ENCODE results near the gene PGLYRP2.

Gene PGLYRP2

GRCh38 chr19:15430526-15431120 lies 48.7 kb downstream of the PGLYRP2 start:
- intact Hi-C loops (cut with DNase I) = loop anchor here (5.0 kb wide), 2 partner anchors 53 to 163 kb away; partner anchors contain the start of gene AKAP8

GRCh38 chr19:15429825-15430467 lies 49.4 kb downstream of the PGLYRP2 start:
- intact Hi-C loops (cut with DNase I) = loop anchor here (5.0 kb wide), 2 partner anchors 53 to 163 kb away; partner anchors contain the start of gene AKAP8
- peak in 2 of 10 donors; percentile 60 to 72 for DNase-seq

More at GRCh38 chr19:15430526-15431120, 48.7 kb downstream of the PGLYRP2 start:
- DNase-seq = peak in 2 of 10 donors; percentile 39 to 71

DNA sequence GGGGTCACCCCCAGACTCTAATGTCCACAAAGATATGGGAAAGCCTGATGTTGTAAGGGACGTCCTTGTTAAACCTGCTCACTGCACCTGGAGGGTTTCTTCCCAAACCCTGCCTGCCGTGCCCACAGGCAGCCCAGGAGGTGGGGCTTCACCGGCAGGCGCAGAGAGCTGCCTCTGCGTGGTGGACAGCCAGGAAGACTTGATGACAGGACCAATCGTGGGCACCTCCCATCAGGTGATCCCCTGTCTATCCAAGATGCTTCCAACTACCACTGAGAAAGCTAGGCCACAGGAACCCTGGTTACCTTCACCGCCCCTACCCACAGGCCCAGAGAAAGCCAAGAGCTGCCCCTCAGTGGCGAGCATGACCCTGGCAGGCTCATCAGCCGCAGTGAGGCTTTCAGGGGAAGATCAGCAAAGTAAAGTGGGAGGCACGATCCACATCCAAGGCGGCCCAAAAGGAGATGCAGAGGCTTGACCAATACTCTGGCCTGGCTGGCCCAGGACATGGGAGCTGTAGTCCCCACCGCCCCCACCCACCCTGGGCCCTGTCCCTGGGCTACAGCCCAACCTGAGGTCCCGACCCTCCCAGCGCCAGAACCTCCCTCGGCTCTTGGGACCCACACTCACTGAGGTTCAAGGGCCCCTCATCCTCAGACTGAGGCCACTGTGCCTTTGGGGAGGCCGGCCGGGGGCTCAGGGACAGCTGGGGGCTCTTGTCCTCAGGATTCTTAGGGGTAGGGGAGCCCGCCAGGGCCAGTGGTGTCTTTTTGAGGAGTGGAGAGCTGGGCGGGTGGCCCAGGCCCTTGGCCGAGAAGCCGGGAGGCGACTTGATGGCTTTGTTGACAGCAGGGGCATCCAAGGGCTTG lies 50.1 kb downstream of the PGLYRP2 start:
- intact Hi-C loops (cut with DNase I) = no loop called here
- DNase-seq = peak in 3 of 10 donors; percentile 58 to 78 (median 59)

DNA sequence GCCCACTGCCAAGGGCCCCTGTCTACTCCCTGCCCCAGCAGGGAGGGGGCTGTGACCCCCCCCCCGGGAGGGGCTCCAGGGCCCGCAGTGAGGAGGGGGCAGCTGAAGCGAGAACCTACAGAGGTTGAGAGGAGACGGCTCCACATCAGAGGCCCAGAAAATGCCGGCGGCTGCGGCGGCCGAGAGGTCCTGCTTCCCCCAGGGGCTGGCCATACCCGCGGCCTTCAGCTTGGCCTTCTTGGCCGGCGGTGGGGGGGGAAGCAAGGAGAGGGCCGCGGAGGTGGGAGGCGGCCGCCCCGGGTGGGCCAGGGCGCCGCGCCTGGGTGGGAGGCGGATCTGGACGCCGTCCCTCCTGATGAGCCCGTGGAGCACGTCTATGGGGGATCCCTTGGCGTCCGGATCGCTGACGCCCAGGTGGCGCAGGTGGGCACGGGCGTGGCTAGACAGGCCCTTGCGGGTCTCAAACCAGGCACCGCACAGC lies 51.3 kb downstream of the PGLYRP2 start:
- intact Hi-C loops (cut with DNase I) = no loop called here
- peak in 3 of 10 donors; percentile 38 to 82 (median 44) for DNase-seq

DNA sequence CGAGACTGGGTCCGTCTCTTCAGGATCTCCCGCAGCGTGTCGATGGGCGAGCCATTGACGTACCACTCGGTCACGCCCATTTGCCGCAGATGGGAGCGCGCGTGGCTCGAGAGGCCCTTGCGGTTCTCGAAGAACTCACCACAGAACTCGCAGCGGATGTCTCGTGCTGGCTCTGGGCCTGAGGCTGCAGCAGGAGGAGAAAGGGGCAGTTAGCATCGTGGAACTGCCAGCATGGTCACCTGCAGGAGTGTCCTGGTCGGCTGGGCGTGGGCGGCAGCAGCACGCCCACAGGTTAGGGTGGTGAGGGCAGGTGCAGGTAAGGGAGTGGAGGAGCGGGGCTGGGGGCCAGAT lies 52.0 kb downstream of the PGLYRP2 start:
- intact Hi-C loops (cut with DNase I) = no loop called here
- DNase-seq = peak in 2 of 10 donors; percentile 8 to 75

DNA sequence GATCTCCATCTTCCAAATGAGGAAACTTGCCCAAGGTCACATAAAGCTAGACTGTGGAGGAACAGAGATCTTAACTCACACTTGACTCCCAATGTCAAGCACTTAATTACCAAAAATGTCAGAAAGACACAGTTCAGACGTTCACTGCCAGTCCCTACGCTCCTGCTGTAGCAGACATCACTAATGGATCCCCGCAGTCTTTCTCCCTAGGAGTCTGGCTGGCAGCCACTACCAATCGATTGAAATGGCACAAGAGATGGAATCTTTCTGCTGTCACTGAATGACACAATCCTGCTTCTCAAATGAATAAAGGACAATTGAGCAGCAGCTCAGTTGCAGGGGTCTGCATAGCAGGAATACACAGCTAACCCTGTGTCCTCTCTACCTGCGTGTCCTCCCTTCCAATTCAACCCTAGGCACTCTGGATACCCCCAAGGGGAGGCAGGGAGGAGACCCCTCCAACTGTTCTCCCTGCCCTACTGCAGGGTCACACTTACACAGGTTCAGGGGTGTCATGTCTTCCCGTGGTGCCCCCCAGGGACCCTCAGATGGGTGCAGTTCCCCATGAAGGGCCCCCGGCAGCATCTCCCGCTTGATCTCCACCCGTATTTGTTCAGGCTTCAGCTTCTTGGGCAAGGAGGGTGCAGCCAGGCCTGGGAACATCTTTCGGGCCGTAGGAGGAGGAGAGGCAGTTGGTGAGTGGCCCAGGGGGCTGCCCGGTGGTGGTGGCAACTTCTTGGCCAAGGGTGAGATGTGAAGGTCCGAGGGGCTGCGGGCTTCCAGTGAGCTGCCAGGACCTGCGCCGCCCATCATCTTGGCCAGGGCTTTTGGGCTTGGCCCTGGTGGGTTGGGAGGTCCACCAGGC lies 52.6 kb downstream of the PGLYRP2 start:
- peak in 2 of 10 donors; percentile 59 to 63 for DNase-seq
- intact Hi-C loops (cut with DNase I) = no loop called here

GRCh38 chr19:15425321-15425950 lies 53.9 kb downstream of the PGLYRP2 start:
- DNase-seq = peak in 2 of 10 donors; percentile 67 to 72
- intact Hi-C loops (cut with DNase I) = no loop called here

- DNase-seq = peak in 2 of 10 donors; percentile 67 to 78
- intact Hi-C loops (cut with DNase I) = no loop called here
Measured at GRCh38 chr19:15424692-15425272, 54.5 kb downstream of the PGLYRP2 start.

- peak in 2 of 10 donors; percentile 46 to 52 for DNase-seq
- intact Hi-C loops (cut with DNase I) = no loop called here
Measured at GRCh38 chr19:15424121-15424520, 55.2 kb downstream of the PGLYRP2 start.

DNA sequence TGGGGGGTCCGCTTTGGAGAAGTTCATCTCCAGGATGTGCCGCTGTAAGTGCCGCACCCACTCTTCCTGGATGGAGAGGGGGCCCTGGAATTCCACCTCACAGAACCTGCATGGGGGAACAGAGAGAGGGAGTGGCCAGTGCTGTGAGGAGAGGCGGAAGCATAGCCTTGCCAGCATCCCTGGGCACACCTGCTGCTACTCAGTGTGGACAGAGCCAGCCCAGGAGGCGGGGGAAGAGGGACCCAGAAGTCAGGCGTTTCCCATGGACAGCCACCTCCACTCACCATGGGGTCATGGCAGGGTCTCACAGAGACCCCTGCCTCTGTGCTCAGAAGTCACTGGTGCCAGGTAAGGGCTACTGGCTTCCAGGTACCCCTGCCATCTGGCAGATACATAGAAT lies 56.2 kb downstream of the PGLYRP2 start:
- DNase-seq = peak in 2 of 10 donors; percentile 19 to 36
- intact Hi-C loops (cut with DNase I) = no loop called here

DNA sequence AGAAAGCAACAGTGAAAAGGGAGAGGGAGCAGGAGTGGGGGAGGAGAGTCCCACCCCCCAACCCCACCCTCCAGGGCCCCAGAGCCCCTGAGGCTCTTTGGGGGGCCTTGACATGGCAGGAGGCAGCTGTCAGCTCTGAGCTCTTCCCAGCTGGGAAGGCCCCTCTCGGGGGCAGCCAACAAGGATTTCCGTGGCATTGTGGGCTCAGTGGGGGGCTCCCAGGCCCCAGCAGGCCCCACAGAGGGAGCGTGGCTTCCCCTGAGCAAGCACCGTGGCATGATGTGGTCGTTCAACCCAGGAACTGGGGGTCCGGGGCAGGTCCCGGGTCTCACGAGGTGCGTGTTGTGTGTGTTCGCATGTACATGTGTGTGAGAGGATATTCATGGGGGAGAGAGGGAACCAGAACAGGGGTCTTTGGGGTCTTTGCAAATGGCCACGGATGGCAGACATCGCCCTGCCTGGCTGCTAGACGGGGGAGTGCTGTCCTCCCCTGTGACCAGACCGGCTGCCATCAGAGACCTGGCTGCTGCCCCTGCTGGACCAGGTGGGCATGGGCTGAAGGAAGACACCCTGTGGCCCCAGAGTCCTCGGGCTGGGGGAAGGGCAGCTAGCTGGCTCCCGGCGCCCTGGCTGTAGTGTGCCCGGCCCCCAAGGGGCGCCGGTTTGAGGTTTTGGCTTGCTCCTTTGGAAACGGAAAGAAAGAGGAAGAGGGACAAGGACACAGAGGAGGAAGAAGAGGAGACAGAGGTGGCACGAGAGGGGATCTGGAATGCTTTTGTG lies 56.8 kb downstream of the PGLYRP2 start:
- peak in 2 of 10 donors; percentile 65 to 73 for DNase-seq
- intact Hi-C loops (cut with DNase I) = no loop called here

- intact Hi-C loops (cut with DNase I) = no loop called here
- DNase-seq = peak; percentile 65 to 97 (median 82)
Measured at GRCh38 chr19:15421721-15422260, 57.5 kb downstream of the PGLYRP2 start.

DNA sequence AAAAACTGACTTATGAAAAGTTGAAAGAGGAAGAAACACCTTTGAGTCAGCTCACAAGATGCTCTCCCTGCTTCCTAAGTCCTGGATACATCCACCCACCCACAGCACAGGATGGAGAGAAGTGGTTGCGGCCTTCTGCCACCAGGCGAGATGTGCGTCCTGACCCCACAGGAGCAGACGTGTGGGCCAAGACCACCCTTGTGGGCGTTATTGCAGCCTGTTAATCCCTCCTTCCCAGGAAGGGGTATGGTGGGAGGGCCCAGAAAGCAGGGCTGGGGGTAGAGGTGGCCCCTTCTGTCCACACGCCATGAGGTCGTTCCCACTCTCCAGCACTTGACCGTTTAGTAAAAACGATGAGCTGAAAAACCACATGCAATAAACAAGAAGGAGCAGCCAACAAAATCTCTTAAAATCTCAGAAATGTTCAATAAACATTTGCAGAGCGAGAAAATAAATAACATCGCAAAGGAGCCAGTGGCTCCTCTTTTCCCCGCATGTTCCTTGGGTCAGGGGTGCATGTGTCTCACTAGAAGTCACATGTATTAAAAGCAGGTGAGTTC lies 58.1 kb downstream of the PGLYRP2 start:
- DNase-seq = peak in 2 of 10 donors; percentile 58 to 66
- intact Hi-C loops (cut with DNase I) = no loop called here

DNA sequence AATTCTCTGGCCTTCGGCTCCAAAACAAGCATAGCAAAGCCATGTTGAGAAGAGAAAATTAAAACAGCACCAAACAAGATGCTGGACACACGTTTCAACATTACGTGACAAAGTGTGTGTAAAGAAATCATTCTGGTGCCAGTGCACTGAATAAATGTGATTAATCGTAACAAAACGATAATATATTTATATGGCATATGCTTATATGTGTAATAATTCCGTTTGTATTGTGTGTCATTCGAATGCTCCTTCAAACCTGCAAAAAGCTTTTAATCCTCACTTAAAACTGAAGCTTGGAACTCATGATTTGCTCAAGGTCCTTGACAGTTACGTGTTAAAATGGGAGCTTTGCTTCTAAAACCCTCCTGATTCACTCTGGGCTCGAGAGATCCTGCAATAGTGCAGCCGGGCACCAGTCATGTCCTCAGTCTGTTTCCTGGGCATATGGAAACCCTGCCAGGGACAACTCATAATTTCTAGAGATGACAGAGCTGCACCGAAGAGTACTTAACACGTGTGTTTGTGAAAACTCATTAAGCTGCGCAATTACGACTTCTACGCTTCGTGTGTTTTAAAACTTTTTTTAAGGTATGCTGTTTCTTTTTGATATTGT lies 59.8 kb downstream of the PGLYRP2 start:
- intact Hi-C loops (cut with DNase I) = loop anchor here (2.0 to 5.0 kb wide), 3 partner anchors 13 to 42 kb away; partner anchors contain the start of gene AKAP8
- peak in 1 of 10 donors; percentile 50 for DNase-seq

All from posterior cingulate gyrus (tissue), 11 donors.